Testis (tissue), 3 donors: ENCODE results near the gene BEGAIN. TPM values are rescaled to one million over a fixed set of nuclear protein-coding genes. Genes with fewer than 3 reads are reported as not detected.

Experiments
- DNase-seq: peaks from one replicate; pipeline ENCODE4 v3.0.0-alpha.2; 2019
- H3K27ac ChIP-seq, 2 donors: fragments of 200-600 bp; sonication (generic); one replicate each; pipeline ENCODE4 v1.5.1; 2019
- H3K27me3 ChIP-seq: fragments of 200-600 bp; sonication (generic); one replicate; pipeline ENCODE4 v1.5.1; 2019
- H3K36me3 ChIP-seq: fragments of 200-600 bp; sonication (generic); one replicate; pipeline ENCODE4 v1.5.1; 2017; ENCODE audit warnings: low read depth; ENCODE audit errors: missing control alignments
- H3K4me1 ChIP-seq: fragments of 200-600 bp; sonication (generic); one replicate; pipeline ENCODE4 v1.5.1; 2019
- H3K4me3 ChIP-seq, 2 donors: fragments of 200-600 bp; sonication (generic); one replicate each; pipeline ENCODE4 v1.5.1; 2017 to 2019
- H3K9me3 ChIP-seq: fragments of 200-600 bp; sonication (generic); one replicate; pipeline ENCODE4 v1.5.1; 2017
- POLR2A ChIP-seq: fragments of 450-650 bp; IDR thresholded peaks from one replicate; pipeline ENCODE4 v1.6.1; 2017; ENCODE audit warnings: antibody characterized with exemption, mild to moderate bottlenecking, moderate library complexity
- WGBS, 2 donors: methylation state at CpG; one replicate each; pipeline ENCODE4 v1.1.5; 2018; 5-methylcytosine and 5-hydroxymethylcytosine counted together
- intact Hi-C: fragments of 100-400 bp; cut with DNase I; formaldehyde crosslinking; loops from one replicate; pipeline ENCODE4 v1.15.1; 2023; ENCODE audit warnings: low total_unique reads
- polyA plus RNA-seq: library from polyadenylated mRNA; stranded (reverse); fragments of 350-450 nt; fragmentation: Illumina TruSeq; extraction: RNeasy Lipid Tissue Mini Kit (QIAGEN cat#74804); gene quantifications from one replicate; pipeline ENCODE4 v1.2.3, GENCODE V29; 2014; ENCODE audit warnings: low read depth, low replicate concordance; ENCODE audit not compliant: insufficient read depth
- total RNA-seq, 2 donors: library from RNA; depleted of rRNA; stranded (reverse); fragments of >200 nt; gene quantifications; one replicate each; pipeline ENCODE4 v1.2.3, GENCODE V29; 2016
- TF ChIP-seq, protein P1 (sequence below), 3 experiments: fragments of 450-650 bp in 2 of 3; fragments of 200-600 bp in 1 of 3; sonication (generic) in 1 of 3; IDR thresholded peaks; one replicate each; pipeline ENCODE4 v1.5.1; 2016 to 2019; ENCODE audit warnings: antibody characterized with exemption in 3 of 3, mild to moderate bottlenecking in 2 of 3, moderate library complexity in 1 of 3

The BEGAIN gene
- total and polyA plus RNA-seq, 3 donors from 2014 or later, result 4.5 to 7.6 (median 6.9) TPM

DNA sequence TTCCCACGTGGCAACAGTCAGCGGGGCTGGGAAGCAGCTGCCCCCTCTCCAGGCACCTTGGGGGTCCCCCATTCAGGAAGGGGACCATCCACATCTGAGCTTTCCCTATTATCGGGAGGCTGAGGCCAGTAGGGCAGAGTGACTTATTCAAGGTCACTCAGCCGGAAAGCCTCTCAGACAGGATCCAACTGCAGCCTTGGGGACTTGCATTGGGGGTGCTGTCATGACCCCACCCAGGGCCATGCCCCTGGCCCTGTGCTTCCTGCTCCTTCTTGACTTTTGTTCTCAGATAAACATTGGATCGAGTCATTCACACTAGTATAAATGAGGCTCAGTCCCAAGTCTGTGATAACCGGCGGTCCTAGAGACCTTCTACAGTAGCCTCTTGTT, 12.6 kb downstream of the BEGAIN start:
- Histone ChIP-seq H3K27me3 (no peaks in the 10 kb centered on the region), H3K4me1 (peaks cover 5% of the 10 kb centered on the region), H3K27ac (no peak overlapping the region), H3K36me3 (no peaks in the 10 kb centered on the region), H3K9me3 (no peaks in the 10 kb centered on the region), H3K4me3 (no peak overlapping the region)
- DNase-seq, result no peak
- TF ChIP-seq, protein P1, sequence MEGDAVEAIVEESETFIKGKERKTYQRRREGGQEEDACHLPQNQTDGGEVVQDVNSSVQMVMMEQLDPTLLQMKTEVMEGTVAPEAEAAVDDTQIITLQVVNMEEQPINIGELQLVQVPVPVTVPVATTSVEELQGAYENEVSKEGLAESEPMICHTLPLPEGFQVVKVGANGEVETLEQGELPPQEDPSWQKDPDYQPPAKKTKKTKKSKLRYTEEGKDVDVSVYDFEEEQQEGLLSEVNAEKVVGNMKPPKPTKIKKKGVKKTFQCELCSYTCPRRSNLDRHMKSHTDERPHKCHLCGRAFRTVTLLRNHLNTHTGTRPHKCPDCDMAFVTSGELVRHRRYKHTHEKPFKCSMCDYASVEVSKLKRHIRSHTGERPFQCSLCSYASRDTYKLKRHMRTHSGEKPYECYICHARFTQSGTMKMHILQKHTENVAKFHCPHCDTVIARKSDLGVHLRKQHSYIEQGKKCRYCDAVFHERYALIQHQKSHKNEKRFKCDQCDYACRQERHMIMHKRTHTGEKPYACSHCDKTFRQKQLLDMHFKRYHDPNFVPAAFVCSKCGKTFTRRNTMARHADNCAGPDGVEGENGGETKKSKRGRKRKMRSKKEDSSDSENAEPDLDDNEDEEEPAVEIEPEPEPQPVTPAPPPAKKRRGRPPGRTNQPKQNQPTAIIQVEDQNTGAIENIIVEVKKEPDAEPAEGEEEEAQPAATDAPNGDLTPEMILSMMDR (IDR thresholded peaks at IDR 0.05), result no peak
- TF ChIP-seq POLR2A, result no peak
- intact Hi-C loops, result no loop called here
- 46 to 54% methylated on average over 7 of the region's 7 CpGs for WGBS, 2 donors

DNA sequence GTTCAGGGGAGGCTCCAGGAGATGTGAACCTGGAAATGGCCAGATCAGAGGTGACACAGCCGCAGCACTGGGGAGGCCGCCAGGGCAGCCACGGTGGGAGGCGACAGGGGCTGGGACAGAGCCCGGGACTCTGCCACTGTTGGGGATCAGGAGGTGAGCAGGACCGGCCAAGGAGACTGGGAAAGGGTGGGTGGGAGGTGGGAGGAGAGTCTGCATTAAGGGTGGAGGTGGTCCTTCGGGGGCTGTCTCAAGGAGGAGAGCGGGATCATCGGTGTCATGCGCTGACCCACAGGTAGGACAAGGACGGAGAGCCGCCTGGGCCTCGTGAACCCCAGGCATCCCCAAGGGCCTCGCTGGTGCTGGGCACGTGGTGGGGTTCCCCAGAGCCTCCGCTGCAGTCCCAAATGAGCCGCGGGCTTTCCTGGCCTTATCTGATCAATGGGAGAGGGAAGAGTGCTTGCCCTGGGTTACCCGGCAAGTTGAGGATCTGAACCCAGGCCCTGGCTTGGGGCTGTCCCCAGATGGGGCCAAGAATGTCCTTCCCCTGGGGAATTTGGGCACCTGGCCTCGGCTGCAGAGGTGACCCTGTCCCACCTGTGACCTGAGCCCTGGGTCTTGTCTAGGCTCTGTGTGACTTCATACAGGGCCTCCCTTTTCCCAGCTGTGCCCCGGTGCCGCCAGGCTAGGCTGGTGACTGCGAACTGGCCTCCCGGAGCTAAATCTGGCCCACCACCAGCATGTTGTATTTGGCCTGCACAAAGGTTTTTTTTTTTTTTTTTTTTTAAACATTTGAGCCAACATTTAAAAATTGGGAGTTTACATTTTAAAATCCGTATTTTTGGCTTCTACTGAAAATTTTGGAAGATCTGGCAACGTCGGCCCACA, 13.2 kb downstream of the BEGAIN start:
- H3K27ac ChIP-seq, result no peak overlapping the region
- H3K9me3 ChIP-seq, result no peaks in the 10 kb centered on the region
- DNase-seq, result no peak
- peaks cover 5% of the 10 kb centered on the region for H3K4me1 ChIP-seq
- no peak overlapping the region for H3K4me3 ChIP-seq
- WGBS, 2 donors, result 74 to 75% methylated on average over 26 to 27 of the region's 27 CpGs
- intact Hi-C loops, result no loop called here
- no peaks in the 10 kb centered on the region for H3K27me3 ChIP-seq
- H3K36me3 ChIP-seq, result no peaks in the 10 kb centered on the region
- no peak for TF ChIP-seq POLR2A
- TF ChIP-seq, protein P1 (IDR thresholded peaks at IDR 0.05), result no peak

DNA sequence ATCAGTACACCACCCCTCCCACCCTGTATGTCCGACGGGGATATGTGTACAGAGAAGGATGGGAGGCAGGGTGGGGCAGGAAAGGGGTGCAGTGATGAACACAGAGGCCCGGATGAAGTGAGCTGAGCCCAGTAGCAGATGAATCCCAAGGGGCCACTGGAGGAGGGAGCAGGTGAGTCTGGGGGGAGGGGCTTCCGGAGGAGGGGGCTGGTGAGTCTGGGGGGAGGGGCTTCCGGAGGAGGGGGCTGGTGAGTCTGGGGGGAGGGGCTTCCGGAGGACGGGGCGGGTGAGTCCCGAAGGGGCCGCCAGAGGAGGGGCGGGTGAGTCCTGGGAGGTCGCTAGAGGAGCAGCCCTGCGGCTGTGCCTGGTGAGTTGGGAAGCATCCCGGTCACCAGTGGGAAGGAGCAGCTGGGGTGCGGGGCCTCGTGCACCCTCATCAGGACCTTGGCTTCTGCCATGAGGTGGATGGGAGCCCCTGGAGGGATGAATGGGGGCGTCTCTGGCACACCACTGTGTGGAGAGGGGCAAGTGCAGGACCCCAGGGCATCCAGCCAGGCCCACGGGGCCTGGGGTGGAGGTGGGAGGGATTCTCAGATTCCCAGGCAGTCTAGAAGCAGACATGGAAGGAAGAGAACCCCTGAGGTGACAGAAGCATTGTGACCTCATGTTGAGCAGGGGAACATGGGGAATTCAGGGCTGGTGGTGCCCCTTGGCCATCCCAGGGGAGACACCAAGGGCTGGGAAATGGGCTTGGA, 14.0 kb downstream of the BEGAIN start:
- WGBS, 2 donors, result 36 to 44% methylated on average over 17 to 18 of the region's 18 CpGs
- H3K4me3 ChIP-seq, result no peak overlapping the region
- intact Hi-C loops, result no loop called here
- H3K27me3 ChIP-seq, result no peaks in the 10 kb centered on the region
- no peak for DNase-seq
- no peaks in the 10 kb centered on the region for H3K36me3 ChIP-seq
- no peaks in the 10 kb centered on the region for H3K9me3 ChIP-seq
- H3K27ac ChIP-seq, result no peak overlapping the region
- H3K4me1 ChIP-seq, result peaks cover 5% of the 10 kb centered on the region
- TF ChIP-seq, protein P1 (IDR thresholded peaks at IDR 0.05), result no peak
- no peak for TF ChIP-seq POLR2A

DNA sequence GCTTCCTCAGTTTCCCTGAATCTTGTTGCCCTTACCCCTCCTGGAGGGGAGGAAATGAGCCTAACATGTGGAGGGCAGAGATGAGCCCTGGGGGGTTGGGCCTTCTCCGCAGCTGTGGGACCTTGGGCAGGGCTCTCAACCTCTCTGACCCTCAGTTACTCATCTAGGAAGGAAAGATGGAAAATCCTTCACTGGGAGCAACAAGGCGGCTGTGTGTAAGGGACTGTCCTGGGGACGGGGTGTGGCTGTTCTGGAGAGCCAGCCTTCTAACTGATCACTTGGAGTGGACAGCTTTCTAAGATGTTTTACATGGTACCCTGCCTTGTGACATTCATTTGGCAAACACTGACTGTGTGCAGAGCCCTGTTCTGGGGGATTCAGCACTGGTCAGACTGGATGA, 14.7 kb downstream of the BEGAIN start:
- 84 to 96% methylated on average over 3 of the region's 3 CpGs for WGBS, 2 donors
- intact Hi-C loops, result no loop called here
- Histone ChIP-seq H3K36me3 (no peaks in the 10 kb centered on the region), H3K4me1 (peaks cover 5% of the 10 kb centered on the region), H3K27ac (no peak overlapping the region), H3K9me3 (no peaks in the 10 kb centered on the region), H3K4me3 (no peak overlapping the region), H3K27me3 (no peaks in the 10 kb centered on the region)
- no peak for TF ChIP-seq POLR2A
- TF ChIP-seq, protein P1 (IDR thresholded peaks at IDR 0.05), result no peak
- DNase-seq, result no peak
